Gastrocnemius medialis (tissue), 4 donors: ENCODE results near the gene SMG5. TPM values are rescaled to one million over a fixed set of nuclear protein-coding genes. Genes with fewer than 3 reads are reported as not detected.

Source experiments
- ATAC-seq, 2 donors: fragments of 150-250 bp; one replicate each; pipeline ENCODE4 v1.9.1; 2016
- DNase-seq, 2 donors: peaks; one replicate each; pipeline ENCODE4 v3.0.0-alpha.2; 2019
- H3K27ac ChIP-seq, 4 donors: fragments of 200-600 bp; sonication (generic); 1 replicate in 1 of 4; 2 replicates in 3 of 4; pipeline ENCODE4 v1.5.1; 2016 to 2018; ENCODE audit warnings: mild to moderate bottlenecking in 2 of 4, moderate library complexity in 1 of 4
- H3K27me3 ChIP-seq, 3 donors: fragments of 200-600 bp; sonication (generic) in 2 of 3; 1 replicate in 1 of 3; 2 replicates in 2 of 3; pipeline versions ENCODE4 v1.5.1 to v1.6.0; 2016 to 2019; ENCODE audit warnings: mild to moderate bottlenecking in 1 of 3, moderate library complexity in 1 of 3
- H3K36me3 ChIP-seq, 2 donors: fragments of 200-600 bp; sonication (generic) in 1 of 2; one replicate each; pipeline ENCODE4 v1.5.1; 2017 to 2018
- H3K4me1 ChIP-seq, 2 donors: fragments of 200-600 bp; sonication (generic) in 1 of 2; one replicate each; pipeline ENCODE4 v1.5.1; 2016 to 2017; ENCODE audit warnings: mild to moderate bottlenecking in 2 of 2
- H3K4me3 ChIP-seq, 4 donors: fragments of 200-600 bp; sonication (generic) in 3 of 4; 1 replicate in 1 of 4; 2 replicates in 3 of 4; pipeline ENCODE4 v1.5.1; 2016 to 2019; ENCODE audit warnings: mild to moderate bottlenecking in 2 of 4
- H3K9me3 ChIP-seq, 3 donors: fragments of 200-600 bp; sonication (generic) in 2 of 3; 1 replicate in 1 of 3; 2 replicates in 2 of 3; pipeline ENCODE4 v1.5.1; 2016 to 2019
- POLR2A ChIP-seq, 2 donors: fragments of 450-650 bp; IDR thresholded peaks; one replicate each; pipeline ENCODE4 v1.6.1; 2017; ENCODE audit warnings: antibody characterized with exemption in 2 of 2, mild to moderate bottlenecking in 2 of 2, moderate library complexity in 2 of 2
- in situ Hi-C, 4 donors: fragments of 200-750 bp; cut with MboI; loops; one replicate each; pipeline versions ENCODE4 v1.15.0 to v1.8.0; 2017; ENCODE audit warnings: low sequenced_read_pairs in 4 of 4
- intact Hi-C: fragments of 100-400 bp; cut with DNase I; formaldehyde crosslinking; loops from one replicate; pipeline ENCODE4 v1.15.1; 2023; ENCODE audit warnings: low total_unique reads
- total RNA-seq, 4 donors: library from RNA; depleted of rRNA; stranded (reverse); fragments of >200 nt; gene quantifications; one replicate each; pipeline versions ENCODE4 v1.1.0 to v1.2.3, GENCODE V29; 2016
- TF ChIP-seq, protein P1 (sequence below), 5 experiments: fragments of 450-650 bp in 3 of 5; fragments of 200-600 bp in 2 of 5; sonication (generic) in 2 of 5; IDR thresholded peaks in 4 of 5; conservative IDR thresholded peaks in 1 of 5; 1 replicate in 4 of 5; 2 replicates in 1 of 5; pipeline ENCODE4 v1.5.1; 2016 to 2019; ENCODE audit warnings: antibody characterized with exemption in 5 of 5, mild to moderate bottlenecking in 3 of 5, moderate library complexity in 3 of 5

The SMG5 gene
- total RNA-seq, 4 donors from 2014 or later, result 47.4 to 83.1 (median 62.7) TPM

DNA sequence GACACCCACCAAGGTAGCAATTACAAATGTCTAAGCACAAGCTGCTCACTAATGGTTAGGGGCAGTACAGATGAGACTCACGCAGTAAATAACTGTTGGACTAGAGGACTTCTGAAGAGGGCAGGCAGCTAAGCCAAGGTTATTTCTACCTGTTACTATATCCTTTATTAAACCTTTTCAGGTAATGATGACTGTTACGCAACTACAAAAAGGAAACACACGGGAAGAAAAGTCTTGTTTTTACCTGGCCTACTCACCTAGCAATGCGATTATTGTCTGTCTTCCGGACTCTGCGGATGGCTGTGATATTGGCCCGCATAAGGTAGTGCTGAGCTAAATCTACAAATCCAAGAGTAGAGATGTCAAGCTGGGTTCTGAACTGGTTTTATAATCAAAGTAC lies 34.3 kb upstream of the SMG5 start:
- no peaks in the 10 kb centered on the region for H3K9me3 ChIP-seq
- DNase-seq (no peak), ATAC-seq (no peak)
- intact Hi-C loops (no loop called here), in situ Hi-C loops (no loop called here)
- no peaks in the 10 kb centered on the region for H3K4me1 ChIP-seq
- no peaks in the 10 kb centered on the region for H3K27me3 ChIP-seq
- peaks cover 3 to 100% of the 10 kb centered on the region in 2 donors for H3K36me3 ChIP-seq
- H3K4me3 ChIP-seq, result no peak overlapping the region
- no peak for TF ChIP-seq POLR2A (IDR thresholded peaks at IDR 0.05)
- TF ChIP-seq, protein P1, sequence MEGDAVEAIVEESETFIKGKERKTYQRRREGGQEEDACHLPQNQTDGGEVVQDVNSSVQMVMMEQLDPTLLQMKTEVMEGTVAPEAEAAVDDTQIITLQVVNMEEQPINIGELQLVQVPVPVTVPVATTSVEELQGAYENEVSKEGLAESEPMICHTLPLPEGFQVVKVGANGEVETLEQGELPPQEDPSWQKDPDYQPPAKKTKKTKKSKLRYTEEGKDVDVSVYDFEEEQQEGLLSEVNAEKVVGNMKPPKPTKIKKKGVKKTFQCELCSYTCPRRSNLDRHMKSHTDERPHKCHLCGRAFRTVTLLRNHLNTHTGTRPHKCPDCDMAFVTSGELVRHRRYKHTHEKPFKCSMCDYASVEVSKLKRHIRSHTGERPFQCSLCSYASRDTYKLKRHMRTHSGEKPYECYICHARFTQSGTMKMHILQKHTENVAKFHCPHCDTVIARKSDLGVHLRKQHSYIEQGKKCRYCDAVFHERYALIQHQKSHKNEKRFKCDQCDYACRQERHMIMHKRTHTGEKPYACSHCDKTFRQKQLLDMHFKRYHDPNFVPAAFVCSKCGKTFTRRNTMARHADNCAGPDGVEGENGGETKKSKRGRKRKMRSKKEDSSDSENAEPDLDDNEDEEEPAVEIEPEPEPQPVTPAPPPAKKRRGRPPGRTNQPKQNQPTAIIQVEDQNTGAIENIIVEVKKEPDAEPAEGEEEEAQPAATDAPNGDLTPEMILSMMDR (IDR thresholded peaks at IDR 0.05 in 4 of 5, conservative IDR thresholded peaks at IDR 0.05 in 1 of 5), result no peak
- H3K27ac ChIP-seq, result no peak overlapping the region

DNA sequence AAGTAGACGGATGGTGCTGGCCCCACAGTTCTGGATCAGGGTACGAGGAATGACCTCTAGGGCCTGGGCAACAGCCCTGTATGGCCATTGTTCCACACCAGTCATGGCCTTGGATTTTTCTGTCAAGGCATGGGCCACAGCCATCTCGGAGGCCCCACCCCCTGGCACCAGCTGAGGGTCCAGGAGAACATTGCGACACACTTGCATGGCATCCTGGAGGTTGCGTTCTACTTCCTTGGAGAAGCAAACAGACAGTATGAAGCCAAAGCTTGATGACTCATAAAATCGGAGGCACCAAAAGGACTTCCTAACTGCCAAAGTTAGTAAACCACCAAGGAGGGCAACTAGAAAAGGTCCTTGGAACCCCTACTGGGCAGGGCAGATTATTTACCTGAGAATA lies 28.3 kb upstream of the SMG5 start:
- peaks cover 3 to 92% of the 10 kb centered on the region in 2 donors for H3K36me3 ChIP-seq
- H3K4me1 ChIP-seq, result no peaks in the 10 kb centered on the region
- TF ChIP-seq, protein P1 (IDR thresholded peaks at IDR 0.05 in 4 of 5, conservative IDR thresholded peaks at IDR 0.05 in 1 of 5), result no peak
- no peak for TF ChIP-seq POLR2A (IDR thresholded peaks at IDR 0.05)
- peak overlapping the region in 3 of 4 donors; percentile 47 to 66 (median 55) for H3K27ac ChIP-seq
- no peak overlapping the region for H3K4me3 ChIP-seq
- no peaks in the 10 kb centered on the region for H3K9me3 ChIP-seq
- no peaks in the 10 kb centered on the region for H3K27me3 ChIP-seq
- in situ Hi-C loops, result no loop called here
- peak; percentile 25 to 82 for DNase-seq
- intact Hi-C loops, result no loop called here
- ATAC-seq, result peak; percentile 75 to 98

GRCh38 chr1:156308078-156308477 lies 25.5 kb upstream of the SMG5 start:
- ATAC-seq, result no peak
- DNase-seq, result no peak
- peaks cover 3 to 80% of the 10 kb centered on the region in 2 donors for H3K36me3 ChIP-seq
- H3K4me1 ChIP-seq, result no peaks in the 10 kb centered on the region
- no peak overlapping the region for H3K27ac ChIP-seq
- intact Hi-C loops (no loop called here), in situ Hi-C loops (no loop called here)
- H3K4me3 ChIP-seq, result no peak overlapping the region
- H3K9me3 ChIP-seq, result no peaks in the 10 kb centered on the region
- TF ChIP-seq, protein P1 (IDR thresholded peaks at IDR 0.05 in 4 of 5, conservative IDR thresholded peaks at IDR 0.05 in 1 of 5), result no peak
- TF ChIP-seq POLR2A (IDR thresholded peaks at IDR 0.05), result no peak
- H3K27me3 ChIP-seq, result no peaks in the 10 kb centered on the region

DNA sequence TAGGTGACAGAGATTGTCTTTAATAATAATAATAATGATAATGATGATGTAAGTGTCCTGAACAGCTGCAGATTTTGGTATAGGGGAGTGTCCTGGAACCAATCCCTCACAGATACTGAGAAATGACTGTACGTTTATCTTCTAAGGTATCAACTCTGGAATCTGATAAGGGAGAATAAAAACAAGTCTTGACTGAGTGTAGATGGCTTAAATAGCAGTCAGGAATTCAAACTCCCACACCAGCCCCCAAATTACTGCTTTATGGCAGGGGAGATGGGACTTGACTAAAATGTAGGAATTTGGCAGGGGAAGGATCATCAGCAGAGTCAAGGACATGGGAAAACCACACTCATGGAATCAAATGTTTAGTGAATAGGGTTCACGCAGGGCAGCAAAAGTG lies 22.6 kb upstream of the SMG5 start:
- no peak for TF ChIP-seq POLR2A (IDR thresholded peaks at IDR 0.05)
- TF ChIP-seq, protein P1 (IDR thresholded peaks at IDR 0.05 in 4 of 5, conservative IDR thresholded peaks at IDR 0.05 in 1 of 5), result no peak
- DNase-seq (no peak), ATAC-seq (no peak)
- Histone ChIP-seq H3K27me3 (no peaks in the 10 kb centered on the region), H3K4me1 (no peaks in the 10 kb centered on the region), H3K4me3 (no peak overlapping the region), H3K36me3 (peaks cover 0 to 53% of the 10 kb centered on the region in 2 donors), H3K9me3 (no peaks in the 10 kb centered on the region), H3K27ac (no peak overlapping the region)
- in situ Hi-C loops (no loop called here), intact Hi-C loops (no loop called here)

GRCh38 chr1:156303241-156303640 lies 20.6 kb upstream of the SMG5 start:
- Histone ChIP-seq H3K27ac (no peak overlapping the region), H3K9me3 (no peaks in the 10 kb centered on the region), H3K36me3 (peaks cover 0 to 34% of the 10 kb centered on the region in 2 donors), H3K4me1 (no peaks in the 10 kb centered on the region), H3K4me3 (no peak overlapping the region), H3K27me3 (no peaks in the 10 kb centered on the region)
- TF ChIP-seq, protein P1 (IDR thresholded peaks at IDR 0.05 in 4 of 5, conservative IDR thresholded peaks at IDR 0.05 in 1 of 5), result no peak
- no peak for TF ChIP-seq POLR2A (IDR thresholded peaks at IDR 0.05)
- in situ Hi-C loops (no loop called here), intact Hi-C loops (no loop called here)
- DNase-seq (no peak), ATAC-seq (no peak)
